HG03354 (cell line): ENCODE measurements around the gene CASK.

Experiments used
- ATAC-seq: cut with Tn5 transposase; IDR thresholded peaks from one replicate; pipeline ENCODE4 v1.9.1; 2021; ENCODE audit warnings: mild to moderate bottlenecking; ENCODE audit not compliant: unreplicated experiment, poor library complexity, severe bottlenecking

Gene CASK

DNA sequence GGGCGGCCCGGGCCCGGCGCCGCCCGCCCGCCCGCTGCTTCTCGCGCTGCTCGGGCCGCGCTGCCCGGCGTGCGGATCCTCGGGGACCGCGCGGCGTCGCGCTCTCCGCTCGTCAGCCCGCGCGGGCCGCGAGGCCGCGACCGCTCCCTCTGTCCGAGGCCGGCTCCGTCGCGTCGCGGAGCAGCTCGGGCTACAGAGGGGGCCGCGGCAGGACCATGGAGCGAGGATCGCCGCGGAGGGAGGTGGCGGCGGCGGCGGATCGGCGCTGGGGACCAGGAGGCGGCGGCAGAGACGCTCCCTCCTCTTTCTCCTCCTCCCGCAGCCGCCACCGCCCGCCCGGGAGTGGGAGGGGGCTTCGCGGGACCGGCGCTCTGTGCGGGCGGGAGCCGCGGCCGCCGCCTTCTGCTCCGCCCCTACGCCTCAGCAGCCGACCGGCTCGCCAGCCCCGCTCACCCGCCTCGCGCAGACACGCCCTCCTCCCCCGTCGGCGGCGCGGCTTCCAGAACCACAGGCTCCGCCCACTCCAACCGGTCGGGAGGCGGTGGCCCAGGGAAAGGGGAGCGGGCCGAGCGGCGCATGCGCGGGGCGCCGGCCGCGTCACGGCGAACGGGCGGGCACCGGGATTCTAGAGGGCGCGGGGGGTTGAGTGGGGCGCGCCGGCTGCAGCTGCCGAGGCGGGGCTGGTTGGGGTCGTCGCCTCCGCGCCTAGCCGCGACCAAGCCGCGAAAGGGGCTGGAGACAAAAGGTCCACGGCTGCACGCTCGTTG lies at the start of gene CASK:
TSS of gene CASK (minus strand) at position 344 of the 767 bp plus-strand sequence. CDS start 566 bp downstream, outside the sequence.
- ATAC-seq, result peak; percentile 79

GRCh38 chrX:41971346-41971745 lies 48.0 kb upstream of the CASK start:
- no peak for ATAC-seq

GRCh38 chrX:41970419-41970818 lies 47.1 kb upstream of the CASK start:
- no peak for ATAC-seq

DNA sequence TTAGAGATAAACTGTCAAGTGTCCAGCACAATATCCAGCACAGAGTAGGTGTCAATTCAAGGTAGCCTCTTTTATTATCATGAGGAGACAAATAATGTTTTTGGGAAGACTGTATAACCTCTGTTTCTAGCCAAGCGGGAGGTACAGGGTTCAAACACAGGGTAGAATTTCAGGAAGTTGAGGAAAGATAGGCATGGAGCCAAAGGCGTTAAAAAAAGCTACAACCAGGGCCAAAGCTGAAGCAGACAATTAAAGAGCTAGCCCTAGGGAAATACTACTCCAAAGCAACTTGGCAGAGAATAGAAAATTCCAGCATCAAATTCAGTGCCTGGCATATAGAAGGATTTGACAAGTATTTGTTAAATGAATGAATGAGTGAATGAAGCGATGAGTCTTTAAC lies 40.0 kb upstream of the CASK start:
- no peak for ATAC-seq

DNA sequence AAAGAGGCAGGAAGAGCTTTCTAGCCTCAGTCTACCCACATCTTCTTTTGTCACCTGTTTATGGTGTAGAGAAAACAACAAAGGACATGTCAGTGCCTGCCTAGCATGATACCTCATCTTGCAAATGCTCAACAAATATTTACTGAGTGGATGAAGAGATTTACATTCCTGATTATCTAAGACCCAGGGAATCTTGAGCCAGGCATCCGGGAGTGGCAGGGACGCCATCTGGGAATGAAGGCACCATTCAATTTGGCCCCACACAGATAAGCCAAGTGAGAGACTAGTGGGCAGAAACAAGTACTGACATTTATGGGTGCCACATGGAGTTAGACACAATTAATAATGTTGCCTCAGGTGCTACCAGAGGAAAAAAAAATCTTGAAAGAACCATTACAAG lies 36.8 kb upstream of the CASK start:
- ATAC-seq, result no peak

GRCh38 chrX:41958861-41959260 lies 35.5 kb upstream of the CASK start:
- ATAC-seq, result no peak

GRCh38 chrX:41956027-41956426 lies 32.7 kb upstream of the CASK start:
- ATAC-seq, result no peak

GRCh38 chrX:41952102-41952501 lies 28.7 kb upstream of the CASK start:
- ATAC-seq, result peak; percentile 55

GRCh38 chrX:41946989-41947612 lies 23.7 kb upstream of the CASK start:
- no peak for ATAC-seq

DNA sequence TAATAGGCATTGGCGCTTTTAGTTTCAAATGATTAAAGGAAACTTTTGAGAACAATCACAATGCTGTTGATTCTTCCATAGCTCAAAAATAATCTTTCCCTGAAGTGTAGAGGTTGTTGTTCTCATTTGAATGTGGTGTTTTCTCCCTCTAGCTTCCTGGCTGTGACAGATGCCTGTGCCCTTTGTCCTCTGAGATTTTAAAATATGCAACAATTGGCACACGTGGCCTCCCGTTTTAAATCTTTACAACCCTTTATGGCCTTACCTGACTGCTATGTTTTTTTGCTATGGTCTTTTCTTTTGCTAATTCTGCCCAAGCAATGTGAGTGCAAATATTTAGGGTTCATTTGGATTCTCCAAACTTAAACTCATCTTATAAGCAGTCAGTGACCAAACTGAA lies 22.9 kb upstream of the CASK start:
- ATAC-seq, result no peak

- ATAC-seq, result no peak
These were observed 12.5 kb upstream of the CASK start for GRCh38 chrX:41935832-41936231.

DNA sequence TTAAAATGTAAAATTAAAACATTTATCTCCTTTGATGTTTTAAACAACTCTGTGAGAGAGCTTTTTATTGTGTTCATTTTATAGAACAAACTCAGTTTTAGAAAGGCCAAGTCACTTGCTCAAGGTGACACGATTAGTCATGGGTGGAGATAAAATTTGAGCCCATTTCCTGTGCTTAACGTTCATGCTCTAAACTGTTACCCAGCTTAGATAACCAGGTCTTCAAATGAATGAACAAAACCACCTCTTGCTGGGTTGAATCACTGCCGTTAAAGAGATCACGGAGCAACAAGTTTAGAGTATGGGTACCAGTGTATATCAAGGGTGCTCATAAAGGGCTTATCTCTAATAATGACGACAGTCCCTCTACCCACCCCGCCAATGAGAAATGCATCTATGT lies 10.2 kb upstream of the CASK start:
- no peak for ATAC-seq

- no peak for ATAC-seq
These were observed 9.5 kb upstream of the CASK start for GRCh38 chrX:41932885-41933284.

DNA sequence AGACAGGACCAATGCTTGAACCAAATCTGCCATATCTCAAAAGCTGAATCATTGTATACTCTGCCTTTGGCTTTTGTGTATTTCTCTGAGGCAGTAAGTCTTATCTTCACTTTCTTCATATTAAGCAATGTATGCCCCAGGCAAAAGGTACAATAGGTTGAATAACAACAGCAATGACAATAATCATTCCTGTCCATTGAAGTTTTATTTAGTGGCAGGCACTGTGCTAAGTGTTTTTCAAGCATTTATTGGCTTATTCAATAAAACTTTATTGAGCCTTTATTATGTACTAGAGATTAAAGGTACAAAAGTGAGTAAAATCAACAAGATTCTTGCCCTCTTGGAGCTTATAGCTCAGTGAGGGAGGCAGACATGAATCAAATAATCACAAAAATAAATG lies 8.2 kb upstream of the CASK start:
- ATAC-seq, result no peak

DNA sequence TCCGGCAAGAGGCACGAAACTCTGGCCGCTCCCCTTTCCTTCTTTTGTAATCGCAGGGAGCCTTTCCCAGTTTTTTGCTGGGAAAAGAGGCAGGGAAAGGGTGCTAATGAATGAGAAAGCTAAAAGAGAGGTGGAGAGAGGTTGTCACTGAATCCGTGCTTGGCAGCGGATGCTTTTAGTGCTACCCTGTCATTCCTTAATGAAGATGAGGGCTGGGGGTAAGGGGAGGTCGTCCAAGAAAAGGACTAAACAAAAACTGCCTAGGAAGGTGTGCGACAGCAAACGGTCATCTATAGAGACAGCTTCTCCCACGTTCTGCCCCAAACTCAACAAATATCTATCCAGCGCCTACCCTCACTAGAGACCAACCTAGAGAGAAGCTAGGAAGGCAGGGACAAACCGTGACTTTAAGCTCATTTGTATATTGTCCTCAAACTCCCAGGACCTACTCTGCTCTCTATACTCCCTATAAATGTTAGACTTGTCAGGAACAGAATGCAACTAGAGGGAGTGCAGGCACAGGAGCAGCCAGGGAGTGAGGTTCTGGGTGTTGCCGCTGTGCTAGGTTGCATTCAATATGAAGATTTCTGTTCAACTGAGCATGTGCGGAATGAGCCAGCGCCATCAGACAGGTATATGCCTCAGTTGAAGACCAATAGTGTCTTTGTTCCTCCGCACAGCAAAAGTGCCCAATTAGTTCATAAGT lies 777 bp upstream of the CASK start:
- ATAC-seq, result no peak

DNA sequence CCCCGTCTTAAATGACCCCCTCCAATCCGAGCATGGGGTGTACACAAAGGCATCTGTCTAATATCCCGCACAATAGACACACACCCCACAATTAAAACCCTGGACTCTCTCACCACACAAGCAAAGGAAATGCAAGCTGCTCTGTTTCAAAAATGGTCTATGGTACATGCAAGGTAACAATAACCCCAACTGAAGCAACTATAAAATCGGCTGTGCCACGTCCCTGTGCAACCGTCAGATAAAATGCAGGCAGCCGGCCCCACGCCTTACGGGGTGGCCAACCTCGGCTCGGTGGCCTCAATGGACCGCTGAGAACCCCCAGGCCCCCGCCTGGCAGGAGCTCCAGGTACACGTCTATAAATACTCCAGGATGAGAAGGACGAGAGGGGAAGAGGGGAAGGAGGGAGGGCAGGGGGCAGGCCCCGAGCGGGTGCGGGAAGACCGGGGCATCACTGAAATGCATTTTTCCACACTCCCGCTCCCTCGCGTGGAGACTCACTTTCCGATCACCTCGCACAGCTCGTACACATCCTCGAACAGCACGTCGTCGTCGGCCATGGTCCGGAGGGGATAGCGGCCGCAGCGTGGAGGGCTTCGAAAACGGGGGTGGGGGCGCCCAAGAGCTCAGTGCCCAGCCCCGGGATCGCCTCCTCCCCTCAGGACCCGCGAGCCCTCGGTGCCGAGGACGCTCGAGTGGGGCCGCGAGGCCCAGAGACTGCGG lies 763 bp downstream of the CASK start:
- ATAC-seq, result peak; percentile 35

- no peak for ATAC-seq
These were observed 1.6 kb downstream of the CASK start for GRCh38 chrX:41921492-41922430.

DNA sequence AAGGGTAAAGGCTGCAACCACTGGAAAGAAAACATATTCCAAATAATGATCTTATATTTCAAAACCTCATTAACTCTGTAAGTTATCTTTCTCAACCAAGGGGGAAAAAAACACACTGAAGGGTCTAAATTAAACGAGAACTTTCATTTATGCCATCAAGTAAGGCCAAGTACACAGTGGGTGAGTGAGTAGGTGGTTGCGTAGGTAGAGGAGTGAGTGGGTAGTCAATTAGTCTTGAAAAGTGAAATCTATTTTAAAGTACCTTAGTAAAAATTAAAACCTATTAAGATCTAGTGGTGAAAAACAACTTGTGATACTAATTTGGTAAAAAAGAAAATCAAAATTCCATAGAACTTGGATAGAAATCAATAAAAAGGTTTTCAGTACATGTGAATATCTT lies 3.5 kb downstream of the CASK start:
- no peak for ATAC-seq

DNA sequence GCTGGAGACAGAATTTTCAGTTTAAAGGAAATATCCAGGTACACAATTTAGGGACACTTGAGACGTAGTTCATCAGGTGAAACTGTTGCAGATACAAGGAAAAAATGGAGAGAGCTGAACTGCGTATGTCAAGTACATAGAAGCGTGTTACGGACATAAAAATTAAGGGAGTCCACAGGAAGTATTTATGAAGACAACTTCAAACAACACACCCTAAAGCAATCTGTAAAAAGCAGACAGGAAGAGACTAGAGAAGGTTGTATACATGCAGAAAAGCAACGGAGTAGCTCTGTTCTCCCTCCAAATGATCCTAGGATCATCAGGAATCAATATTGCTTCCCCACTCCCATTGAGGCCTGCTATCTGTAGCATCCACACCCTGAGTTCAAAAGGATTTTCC lies 5.8 kb downstream of the CASK start:
- ATAC-seq, result no peak
